Calu3 (cell line): ENCODE data around the gene TCF4. TPM values are rescaled to one million over a fixed set of nuclear protein-coding genes. Genes with fewer than 3 reads are reported as not detected.

ENCODE experiments used
- BruUV-seq: library from RNA; stranded (reverse); fragments of 400-500 nt; replicated peaks from 2 replicates; lab custom pipeline; 2021; lab: Mats Ljungman, UMichigan
- CTCF ChIA-PET: fragments of 300-600 bp; sonication (Branson Sonifier 250); formaldehyde crosslinking; loops from one replicate; lab custom pipeline; 2022; ENCODE audit warnings: antibody characterized with exemption; lab: Charles Lee
- DNase-seq: peaks from one replicate; pipeline ENCODE4 v3.0.0; 2022
- H3K27ac Mint-ChIP-seq: one replicate; pipeline ENCODE4 v1.8.0; 2022; ENCODE audit warnings: mixed read lengths; ENCODE audit not compliant: unreplicated experiment
- H3K27me3 Mint-ChIP-seq: one replicate; pipeline ENCODE4 v1.8.0; 2022; ENCODE audit warnings: mixed read lengths; ENCODE audit not compliant: unreplicated experiment
- H3K36me3 Mint-ChIP-seq: one replicate; pipeline ENCODE4 v1.8.0; 2022; ENCODE audit warnings: mild to moderate bottlenecking, moderate library complexity, mixed read lengths; ENCODE audit not compliant: insufficient read depth, unreplicated experiment
- H3K4me1 Mint-ChIP-seq: one replicate; pipeline ENCODE4 v1.8.0; 2022; ENCODE audit warnings: mild to moderate bottlenecking, low read depth, mixed read lengths; ENCODE audit not compliant: unreplicated experiment
- H3K4me3 Mint-ChIP-seq: one replicate; pipeline ENCODE4 v1.8.0; 2022; ENCODE audit warnings: mild to moderate bottlenecking, low read depth, moderate library complexity, mixed read lengths; ENCODE audit not compliant: unreplicated experiment
- H3K9me3 Mint-ChIP-seq: one replicate; pipeline ENCODE4 v1.8.0; 2022; ENCODE audit warnings: low read depth, mixed read lengths; ENCODE audit not compliant: unreplicated experiment
- CTCF ChIP-seq: fragments of 200-600 bp; IDR thresholded peaks from one replicate; pipeline ENCODE4 v1.8.0; 2022; ENCODE audit warnings: antibody characterized with exemption; ENCODE audit not compliant: unreplicated experiment
- intact Hi-C: fragments of 100-400 bp; cut with micrococcal nuclease; formaldehyde crosslinking; loops from one replicate; pipeline ENCODE4 v1.10.0; 2022; ENCODE audit not compliant: unreplicated experiment
- total RNA-seq: library from RNA; stranded (reverse); gene quantifications from 2 replicates; pipeline ENCODE4 v1.2.3, GENCODE V29; 2022

Gene TCF4
- total RNA-seq, 1 experiment from 2014 or later, result 0.21 TPM

GRCh38 chr18:55237660-55238059, 350.3 kb downstream of the TCF4 start:
- no TSS peak for BruUV-seq
- peaks cover 9% of the 10 kb centered on the region for H3K4me1 Mint-ChIP-seq
- no peak overlapping the region for H3K27ac Mint-ChIP-seq
- H3K36me3 Mint-ChIP-seq, result no peaks in the 10 kb centered on the region
- TF ChIP-seq CTCF, result no peak
- no peak overlapping the region for H3K4me3 Mint-ChIP-seq
- no peaks in the 10 kb centered on the region for H3K9me3 Mint-ChIP-seq
- no peak for DNase-seq
- no peaks in the 10 kb centered on the region for H3K27me3 Mint-ChIP-seq
- CTCF ChIA-PET, result interaction anchor here (0.6 kb wide), 1 partner anchor 1243 kb away, joined by 3 read pairs; no protein-coding TSS in a partner anchor
- intact Hi-C loops, result loop anchor here (10.0 kb wide), 3 partner anchors 87 to 1337 kb away; no protein-coding TSS in a partner anchor

GRCh38 chr18:55236150-55236931, 351.7 kb downstream of the TCF4 start:
- TF ChIP-seq CTCF, result no peak
- intact Hi-C loops, result loop anchor here (10.0 kb wide), 3 partner anchors 88 to 1338 kb away; no protein-coding TSS in a partner anchor
- no peak for DNase-seq
- Mint-ChIP-seq H3K27ac (no peak overlapping the region), H3K36me3 (no peaks in the 10 kb centered on the region), H3K4me3 (no peak overlapping the region), H3K4me1 (peaks cover 9% of the 10 kb centered on the region), H3K9me3 (no peaks in the 10 kb centered on the region), H3K27me3 (no peaks in the 10 kb centered on the region)
- CTCF ChIA-PET, result no interaction called here
- BruUV-seq, result no TSS peak

GRCh38 chr18:55235094-55235461, 352.9 kb downstream of the TCF4 start:
- CTCF ChIA-PET, result interaction anchor here (1.0 to 1.9 kb wide), 13 partner anchors 9 to 547 kb away, joined by 3 to 9 read pairs (median 5); no protein-coding TSS in a partner anchor
- Mint-ChIP-seq H3K27ac (peak overlapping the region; percentile 82), H3K4me1 (peaks cover 9% of the 10 kb centered on the region), H3K9me3 (no peaks in the 10 kb centered on the region), H3K4me3 (peak overlapping the region; percentile 73), H3K27me3 (no peaks in the 10 kb centered on the region), H3K36me3 (no peaks in the 10 kb centered on the region)
- intact Hi-C loops, result loop anchor here (2.0 to 10.0 kb wide), 4 partner anchors 90 to 1340 kb away; no protein-coding TSS in a partner anchor
- TF ChIP-seq CTCF, result no peak
- BruUV-seq, result no TSS peak
- DNase-seq, result no peak

- H3K4me1 Mint-ChIP-seq, result peaks cover 9% of the 10 kb centered on the region
- no peaks in the 10 kb centered on the region for H3K36me3 Mint-ChIP-seq
- no peaks in the 10 kb centered on the region for H3K27me3 Mint-ChIP-seq
- intact Hi-C loops, result loop anchor here (1.0 to 10.0 kb wide), 6 partner anchors 41 to 1340 kb away; no protein-coding TSS in a partner anchor
- TF ChIP-seq CTCF, result peak; percentile 92
- no TSS peak for BruUV-seq
- DNase-seq, result peak; percentile 85
- no peaks in the 10 kb centered on the region for H3K9me3 Mint-ChIP-seq
- CTCF ChIA-PET, result interaction anchor here (0.6 to 1.9 kb wide), 15 partner anchors 8 to 547 kb away, joined by 3 to 9 read pairs (median 5); no protein-coding TSS in a partner anchor
- H3K27ac Mint-ChIP-seq, result peak overlapping the region; percentile 82
- peak overlapping the region; percentile 73 for H3K4me3 Mint-ChIP-seq
Measured at GRCh38 chr18:55234366-55235093, 353.5 kb downstream of the TCF4 start.
